22Rv1 (cell line): ENCODE results near the gene CINP.

Experiments
- CTCF ChIP-seq: fragments of 450-650 bp; IDR thresholded peaks from 2 replicates; pipeline ENCODE4 v1.5.1; 2017; ENCODE audit warnings: mild to moderate bottlenecking
- ZFX ChIP-seq: fragments of 450-650 bp; IDR thresholded peaks from 2 replicates; pipeline ENCODE4 v1.6.1; 2017; ENCODE audit warnings: antibody characterized with exemption, borderline replicate concordance

DNA sequence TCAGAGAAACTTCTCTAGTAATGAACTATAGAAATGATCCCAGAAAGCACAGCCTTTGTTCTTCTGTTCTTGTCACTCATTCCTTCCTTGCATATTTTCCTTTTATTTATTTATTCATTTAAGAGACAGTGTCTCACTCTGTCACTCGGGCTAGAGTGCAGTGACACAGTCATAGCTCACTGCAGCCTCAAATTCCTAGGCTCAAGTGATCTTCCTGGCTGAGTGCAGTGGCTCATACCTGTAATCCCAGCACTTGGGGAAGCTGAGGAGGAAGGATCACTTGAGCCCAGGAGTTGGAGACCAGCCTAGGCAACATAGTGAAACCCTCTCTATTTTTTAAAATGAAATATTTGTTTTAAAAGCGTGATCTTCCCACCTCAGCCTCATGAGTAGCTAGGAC, 11.6 kb upstream of the CINP start:
- TF ChIP-seq ZFX (no peak), CTCF (no peak)
